MM.1S (cell line): ENCODE results near the gene ZNF23.

Experiments used
- DNase-seq: peaks from one replicate; pipeline ENCODE4 v3.0.0-alpha.2; 2015
- H2AFZ ChIP-seq: fragments of 300-600 bp; sonication (generic); 2 replicates; pipeline ENCODE4 v1.6.0; 2016; ENCODE audit warnings: antibody characterized with exemption, low read length
- H3F3A ChIP-seq: fragments of 300-600 bp; sonication (generic); 2 replicates; pipeline ENCODE4 v1.6.1; 2016; ENCODE audit warnings: mild to moderate bottlenecking, antibody characterized with exemption, low read length, moderate library complexity, mixed read lengths; ENCODE audit not compliant: insufficient read depth
- H3K27ac ChIP-seq: fragments of 300-600 bp; sonication (generic); 2 replicates; pipeline ENCODE4 v1.5.1; 2016; ENCODE audit warnings: mild to moderate bottlenecking, low read length
- H3K27me3 ChIP-seq: fragments of 300-600 bp; sonication (generic); replicated peaks from 2 replicates; pipeline ENCODE4 v1.6.0; 2016; ENCODE audit warnings: low read length; ENCODE audit not compliant: insufficient read depth
- H3K36me3 ChIP-seq: fragments of 300-600 bp; sonication (generic); replicated peaks from 2 replicates; pipeline ENCODE4 v1.6.1; 2016; ENCODE audit warnings: mild to moderate bottlenecking, low read length, mixed read lengths; ENCODE audit not compliant: insufficient read depth
- H3K4me1 ChIP-seq: fragments of 300-600 bp; sonication (generic); 2 replicates; pipeline ENCODE4 v1.6.1; 2016; ENCODE audit warnings: low read length, mixed read lengths
- H3K4me2 ChIP-seq: fragments of 300-600 bp; sonication (generic); 2 replicates; pipeline ENCODE4 v1.6.0; 2016; ENCODE audit warnings: low read depth, low read length
- H3K4me3 ChIP-seq: fragments of 300-600 bp; sonication (generic); 2 replicates; pipeline ENCODE4 v1.5.1; 2016; ENCODE audit warnings: low read length, mixed read lengths
- H3K79me2 ChIP-seq: fragments of 300-600 bp; sonication (generic); 2 replicates; pipeline ENCODE4 v1.6.1; 2016; ENCODE audit warnings: mixed run types, low read length, mixed read lengths
- H3K9ac ChIP-seq: fragments of 300-600 bp; sonication (generic); 2 replicates; pipeline ENCODE4 v1.6.1; 2016; ENCODE audit warnings: low read length, mixed read lengths
- H3K9me2 ChIP-seq: fragments of 300-600 bp; sonication (generic); replicated peaks from 2 replicates; pipeline ENCODE4 v1.6.1; 2016; ENCODE audit warnings: mild to moderate bottlenecking, low read length, mixed read lengths; ENCODE audit not compliant: insufficient read depth
- H3K9me3 ChIP-seq: fragments of 300-600 bp; sonication (generic); replicated peaks from 2 replicates; pipeline ENCODE4 v1.6.1; 2016; ENCODE audit warnings: mild to moderate bottlenecking, low read length, mixed read lengths; ENCODE audit not compliant: insufficient read depth
- H4K20me1 ChIP-seq: fragments of 300-600 bp; sonication (generic); 2 replicates; pipeline ENCODE4 v1.6.1; 2016; ENCODE audit warnings: mild to moderate bottlenecking, low read length, moderate library complexity, mixed read lengths; ENCODE audit not compliant: insufficient read depth
- CTCF ChIP-seq: fragments of 300-600 bp; sonication (generic); IDR thresholded peaks from 2 replicates; pipeline ENCODE4 v1.5.1; 2016; ENCODE audit warnings: antibody characterized with exemption, low read length, mixed read lengths
- EZH2 ChIP-seq: fragments of 300-600 bp; sonication (generic); optimal IDR thresholded peaks from 2 replicates; pipeline ENCODE3; 2017; ENCODE audit warnings: low read depth, mild to moderate bottlenecking, antibody characterized with exemption, low read length, mixed read lengths
- EZH2phosphoT487 ChIP-seq: fragments of 300-600 bp; sonication (generic); IDR thresholded peaks from 2 replicates; pipeline ENCODE4 v1.6.1; 2018; ENCODE audit warnings: antibody characterized with exemption, low read length

The ZNF23 gene

DNA sequence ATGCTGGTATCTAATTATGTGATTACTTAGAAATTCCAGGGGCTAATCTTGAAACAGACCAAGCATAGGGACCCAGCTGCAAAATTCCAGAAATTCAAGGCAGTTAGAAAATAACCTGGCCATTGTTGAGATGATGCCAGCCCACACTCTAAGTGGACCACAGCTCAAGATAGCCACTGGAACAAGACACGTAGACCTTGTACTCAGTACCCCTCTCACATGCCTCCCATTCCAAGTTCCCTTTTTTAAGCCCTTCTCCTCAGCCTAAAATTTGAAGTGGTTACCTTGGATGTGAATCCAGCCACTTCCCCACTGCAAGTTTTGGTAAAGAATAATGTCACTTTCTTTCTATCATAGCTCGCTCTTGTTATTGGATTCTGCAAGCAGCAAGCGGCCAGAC lies 31.2 kb upstream of the ZNF23 start:
- Histone ChIP-seq H3K9me3 (no peaks in the 10 kb centered on the region), H2AFZ (no peak overlapping the region), H3K36me3 (no peaks in the 10 kb centered on the region), H3F3A (no peaks in the 10 kb centered on the region), H3K79me2 (no peaks in the 10 kb centered on the region), H3K4me2 (no peak overlapping the region), H4K20me1 (no peaks in the 10 kb centered on the region), H3K9me2 (no peaks in the 10 kb centered on the region), H3K4me3 (no peak overlapping the region), H3K4me1 (no peaks in the 10 kb centered on the region), H3K27me3 (0 out of 2 replicates have a peak, but pooled peaks cover 3% of the 10 kb centered on the region), H3K9ac (no peak overlapping the region), H3K27ac (no peak overlapping the region)
- no peak for DNase-seq
- TF ChIP-seq CTCF (no peak), EZH2phosphoT487 (no peak), EZH2 (no peak)

DNA sequence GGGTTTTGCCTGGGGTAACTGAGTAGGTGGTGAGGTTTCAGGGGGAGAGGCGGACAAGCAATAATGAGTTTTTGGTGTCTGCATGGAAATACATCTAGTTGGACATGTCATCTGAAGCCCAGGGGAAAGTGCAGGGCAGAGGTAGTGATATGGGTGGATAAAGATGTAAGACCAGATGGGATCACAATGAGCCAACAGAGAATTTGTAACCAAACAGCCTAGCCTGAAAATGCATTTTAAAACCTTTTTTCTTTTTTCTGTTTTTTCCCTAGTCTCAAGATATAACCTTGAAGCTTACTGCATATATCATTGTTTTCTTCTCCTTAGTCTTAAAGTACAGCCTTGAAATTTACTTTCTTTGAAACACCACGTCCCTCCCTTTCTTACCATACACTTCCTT lies 30.7 kb upstream of the ZNF23 start:
- Histone ChIP-seq H2AFZ (no peak overlapping the region), H3K4me2 (no peak overlapping the region), H3K9me3 (no peaks in the 10 kb centered on the region), H3K27ac (no peak overlapping the region), H4K20me1 (no peaks in the 10 kb centered on the region), H3F3A (no peaks in the 10 kb centered on the region), H3K79me2 (no peaks in the 10 kb centered on the region), H3K9me2 (no peaks in the 10 kb centered on the region), H3K4me3 (no peak overlapping the region), H3K36me3 (no peaks in the 10 kb centered on the region), H3K4me1 (no peaks in the 10 kb centered on the region), H3K9ac (no peak overlapping the region), H3K27me3 (0 out of 2 replicates have a peak, but pooled peaks cover 3% of the 10 kb centered on the region)
- no peak for TF ChIP-seq CTCF
- no peak for TF ChIP-seq EZH2
- no peak for TF ChIP-seq EZH2phosphoT487
- DNase-seq: no peak

DNA sequence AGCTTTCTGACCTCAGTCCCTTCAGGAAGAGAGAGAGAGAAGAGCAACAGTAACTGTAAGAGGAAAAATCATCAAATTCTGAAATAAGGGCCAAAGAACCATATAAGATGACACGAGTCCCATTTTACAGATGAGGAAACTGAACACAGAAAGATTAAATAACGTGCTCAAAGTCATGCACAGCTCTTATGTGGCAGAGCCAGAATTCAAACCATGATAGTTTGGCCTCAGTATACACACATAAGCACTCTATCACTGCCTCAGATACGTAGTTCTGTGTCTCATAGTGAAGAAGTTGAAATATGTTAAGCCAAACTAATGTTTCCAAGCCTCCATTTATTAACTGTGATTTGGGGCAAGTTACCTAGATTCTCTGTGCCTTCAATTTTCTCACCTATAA lies 29.0 kb upstream of the ZNF23 start:
- H3K4me1 ChIP-seq: no peaks in the 10 kb centered on the region
- TF ChIP-seq EZH2phosphoT487: no peak
- TF ChIP-seq CTCF: no peak
- no peak for TF ChIP-seq EZH2
- DNase-seq: no peak
- H3K27ac ChIP-seq: no peak overlapping the region
- H3K9me2 ChIP-seq: no peaks in the 10 kb centered on the region
- H3K4me2 ChIP-seq: no peak overlapping the region
- H3K27me3 ChIP-seq: 0 out of 2 replicates have a peak, but pooled peaks cover 3% of the 10 kb centered on the region
- H3K4me3 ChIP-seq: no peak overlapping the region
- no peaks in the 10 kb centered on the region for H3K9me3 ChIP-seq
- no peak overlapping the region for H2AFZ ChIP-seq
- no peak overlapping the region for H3K9ac ChIP-seq
- no peaks in the 10 kb centered on the region for H3K36me3 ChIP-seq
- no peaks in the 10 kb centered on the region for H3F3A ChIP-seq
- H4K20me1 ChIP-seq: no peaks in the 10 kb centered on the region
- no peaks in the 10 kb centered on the region for H3K79me2 ChIP-seq
